GM19193 (cell line): ENCODE measurements around the gene VSTM2L.

ENCODE experiments used
- POLR2A ChIP-seq: IDR thresholded peaks from 4 replicates; pipeline ENCODE4 v1.6.1; 2011; ENCODE audit not compliant: insufficient read depth, insufficient read length; ENCODE audit errors: extremely low read depth

The VSTM2L gene

GRCh38 chr20:37873884-37874283, 29.0 kb upstream of the VSTM2L start:
- no peak for TF ChIP-seq POLR2A

- no peak for TF ChIP-seq POLR2A
These were observed 27.3 kb upstream of the VSTM2L start for GRCh38 chr20:37875460-37876175.

- no peak for TF ChIP-seq POLR2A
These were observed 26.1 kb upstream of the VSTM2L start for GRCh38 chr20:37876863-37877262.

GRCh38 chr20:37877832-37878772, 24.8 kb upstream of the VSTM2L start:
- TF ChIP-seq POLR2A = no peak

- TF ChIP-seq POLR2A = no peak
These were observed 23.9 kb upstream of the VSTM2L start for GRCh38 chr20:37878835-37879599.

- TF ChIP-seq POLR2A = no peak
These were observed 23.1 kb upstream of the VSTM2L start for GRCh38 chr20:37879843-37880242.

GRCh38 chr20:37880726-37881591, 22.0 kb upstream of the VSTM2L start:
- TF ChIP-seq POLR2A = no peak

- no peak for TF ChIP-seq POLR2A
These were observed 21.2 kb upstream of the VSTM2L start for GRCh38 chr20:37881601-37882343.

- TF ChIP-seq POLR2A = no peak
These were observed 19.8 kb upstream of the VSTM2L start for GRCh38 chr20:37882961-37883712.

GRCh38 chr20:37885042-37885441, 17.9 kb upstream of the VSTM2L start:
- no peak for TF ChIP-seq POLR2A

GRCh38 chr20:37885593-37886503, 17.1 kb upstream of the VSTM2L start:
- TF ChIP-seq POLR2A = no peak

- TF ChIP-seq POLR2A = no peak
These were observed 16.1 kb upstream of the VSTM2L start for GRCh38 chr20:37886851-37887297.

GRCh38 chr20:37888641-37889040, 14.3 kb upstream of the VSTM2L start:
- TF ChIP-seq POLR2A = no peak
